Liver (tissue), 9 donors: ENCODE data around the gene PTK7. TPM values are rescaled to one million over a fixed set of nuclear protein-coding genes. Genes with fewer than 3 reads are reported as not detected.

Experiments
- DNase-seq: peaks from one replicate; pipeline ENCODE4 v3.0.0-alpha.2; 2017; ENCODE audit warnings: low spot score
- H3K27ac ChIP-seq, 2 donors: one replicate each; pipeline ENCODE4 v1.7.0; 2013; ENCODE audit warnings: inconsistent platforms in 2 of 2, low read length in 2 of 2, control low read depth in 1 of 2, low read depth in 1 of 2, mild to moderate bottlenecking in 1 of 2
- H3K27me3 ChIP-seq, 4 donors: one replicate each; pipeline versions ENCODE4 v1.6.1 to v1.7.0; 2013; ENCODE audit warnings: low read length in 3 of 4, inconsistent platforms in 1 of 4, mild to moderate bottlenecking in 1 of 4, moderate library complexity in 1 of 4; ENCODE audit not compliant: control insufficient read depth in 4 of 4, insufficient read depth in 4 of 4
- H3K36me3 ChIP-seq, 4 donors: one replicate each; pipeline versions ENCODE4 v1.6.1 to v1.7.0; 2013; ENCODE audit warnings: low read length in 3 of 4, mild to moderate bottlenecking in 3 of 4, low read depth in 1 of 4, moderate library complexity in 1 of 4; ENCODE audit not compliant: control insufficient read depth in 4 of 4, insufficient read depth in 3 of 4
- H3K4me1 ChIP-seq, 4 donors: one replicate each; pipeline versions ENCODE4 v1.6.1 to v1.7.0; 2013; ENCODE audit warnings: low read length in 3 of 4, mild to moderate bottlenecking in 3 of 4, moderate library complexity in 1 of 4; ENCODE audit not compliant: control insufficient read depth in 4 of 4, insufficient read depth in 4 of 4
- H3K4me3 ChIP-seq, 3 donors: one replicate each; pipeline versions ENCODE4 v1.6.1 to v1.7.0; 2013; ENCODE audit warnings: low read length in 3 of 3, control low read depth in 1 of 3, low read depth in 1 of 3, mild to moderate bottlenecking in 1 of 3
- H3K9ac ChIP-seq, 2 donors: one replicate each; pipeline ENCODE4 v1.7.0; 2013; ENCODE audit warnings: low read length in 2 of 2, mild to moderate bottlenecking in 2 of 2, moderate library complexity in 2 of 2, control low read depth in 1 of 2, low read depth in 1 of 2
- H3K9me3 ChIP-seq, 4 donors: one replicate each; pipeline versions ENCODE4 v1.6.1 to v1.7.0; 2013; ENCODE audit warnings: low read length in 3 of 4; ENCODE audit not compliant: control insufficient read depth in 4 of 4
- FOXA1 ChIP-seq: IDR thresholded peaks from 2 replicates; pipeline ENCODE4 v1.6.1; 2016; ENCODE audit warnings: antibody characterized with exemption
- FOXA2 ChIP-seq: IDR thresholded peaks from 2 replicates; pipeline ENCODE4 v1.6.1; 2016; ENCODE audit warnings: antibody characterized with exemption
- GABPA ChIP-seq, 2 donors: IDR thresholded peaks in 1 of 2; conservative IDR thresholded peaks in 1 of 2; 2 replicates each; pipeline ENCODE4 v1.6.1; 2016; ENCODE audit warnings: antibody characterized with exemption in 2 of 2, mild to moderate bottlenecking in 1 of 2, moderate library complexity in 1 of 2
- HNF4G ChIP-seq: IDR thresholded peaks from 2 replicates; pipeline ENCODE4 v1.6.1; 2016; ENCODE audit warnings: antibody characterized with exemption
- JUND ChIP-seq, 2 donors: IDR thresholded peaks; 2 replicates each; pipeline ENCODE4 v1.6.1; 2016; ENCODE audit warnings: antibody characterized with exemption in 2 of 2
- NR2F2 ChIP-seq: IDR thresholded peaks from 2 replicates; pipeline ENCODE4 v1.6.1; 2016; ENCODE audit warnings: antibody characterized with exemption
- RAD21 ChIP-seq, 2 donors: IDR thresholded peaks; 2 replicates each; pipeline ENCODE4 v1.6.1; 2016; ENCODE audit warnings: antibody characterized with exemption in 2 of 2, mild to moderate bottlenecking in 2 of 2
- SP1 ChIP-seq: IDR thresholded peaks from 2 replicates; pipeline ENCODE4 v1.6.1; 2018; ENCODE audit warnings: antibody characterized with exemption, mild to moderate bottlenecking
- YY1 ChIP-seq: IDR thresholded peaks from 2 replicates; pipeline ENCODE4 v1.6.1; 2016; ENCODE audit warnings: antibody characterized with exemption, mild to moderate bottlenecking
- whole genome bisulfite sequencing: extraction: QIAGEN DNeasy Blood & Tissue Kit; methylation state at CpG from one replicate; pipeline ENCODE4 v1.1.7; 2013; 5-methylcytosine and 5-hydroxymethylcytosine counted together
- polyA plus RNA-seq, 2 donors: library from polyadenylated mRNA; stranded (reverse) in 1 of 2; unstranded in 1 of 2; fragments of 200-250 nt in 1 of 2; fragments of >200 nt in 1 of 2; fragmentation: Nextera tagmentation in 1 of 2; extraction: Ambion mirVana in 1 of 2; gene quantifications; one replicate each; pipeline versions ENCODE4 v1.2.1 to v1.2.3, GENCODE V29; 2013 to 2015
- total RNA-seq, 2 donors: library from RNA; depleted of rRNA; stranded (reverse); fragments of >200 nt; gene quantifications; one replicate each; pipeline ENCODE4 v1.2.3, GENCODE V29; 2014
- TF ChIP-seq, protein P1 (sequence below): IDR thresholded peaks from 2 replicates; pipeline ENCODE4 v1.6.1; 2016; ENCODE audit warnings: antibody characterized with exemption, mild to moderate bottlenecking
- TF ChIP-seq, protein P2 (sequence below): IDR thresholded peaks from 2 replicates; pipeline ENCODE4 v1.6.1; 2016; ENCODE audit warnings: antibody characterized with exemption
- TF ChIP-seq, protein P3 (sequence below): fragments of 150-350 bp; IDR thresholded peaks from 2 replicates; pipeline ENCODE4 v1.5.1; 2017; ENCODE audit warnings: improper control_type of control experiment, low read depth, low read length; ENCODE audit not compliant: missing input control
- donor health status: healthy.
- donor health status: healthy.
- donor health status: healthy.
- donor health status: healthy.
- donor health status: healthy.

PTK7 gene
- total and polyA plus RNA-seq, 4 donors, result 0.67 to 10.5 (median 1.3) TPM

DNA sequence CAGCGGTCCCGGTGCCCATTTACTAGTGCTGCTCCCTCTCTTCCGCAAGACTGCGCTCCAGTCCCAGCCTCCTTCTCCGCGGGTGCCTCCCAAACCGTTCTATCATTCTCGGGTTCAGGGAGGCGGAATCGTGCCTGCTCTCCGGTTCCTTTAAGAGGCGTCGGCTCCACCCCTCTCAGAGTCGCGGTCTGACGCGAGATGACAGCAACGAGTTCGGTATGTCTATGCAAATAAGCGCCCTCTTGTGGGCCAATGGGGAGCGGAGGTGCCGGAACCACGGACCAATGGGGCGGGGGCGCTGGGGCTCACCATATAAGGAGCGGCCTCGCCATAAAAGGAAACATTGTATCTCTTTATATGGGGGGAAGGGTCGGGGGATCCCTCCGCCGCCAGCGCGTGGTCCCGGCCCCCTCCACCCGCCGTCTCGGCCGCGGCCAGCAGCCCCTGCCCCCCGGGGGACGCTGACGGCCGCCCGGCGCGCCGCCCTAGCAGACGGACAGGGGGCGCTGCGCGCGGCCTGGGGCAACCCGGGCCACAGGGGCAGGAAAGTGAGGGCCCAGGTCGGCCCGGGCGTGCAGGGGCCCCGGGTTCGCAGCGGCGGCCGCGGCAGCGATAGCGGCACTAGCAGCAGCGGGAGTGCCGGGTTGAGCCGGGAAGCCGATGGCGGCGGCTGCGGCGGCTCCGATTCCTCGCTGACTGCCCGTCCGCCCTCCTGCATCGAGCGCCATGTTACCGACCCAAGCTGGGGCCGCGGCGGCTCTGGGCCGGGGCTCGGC lies 95.0 kb downstream of the PTK7 start, which contains the start of gene SRF (continued):
- TF ChIP-seq, protein P1, sequence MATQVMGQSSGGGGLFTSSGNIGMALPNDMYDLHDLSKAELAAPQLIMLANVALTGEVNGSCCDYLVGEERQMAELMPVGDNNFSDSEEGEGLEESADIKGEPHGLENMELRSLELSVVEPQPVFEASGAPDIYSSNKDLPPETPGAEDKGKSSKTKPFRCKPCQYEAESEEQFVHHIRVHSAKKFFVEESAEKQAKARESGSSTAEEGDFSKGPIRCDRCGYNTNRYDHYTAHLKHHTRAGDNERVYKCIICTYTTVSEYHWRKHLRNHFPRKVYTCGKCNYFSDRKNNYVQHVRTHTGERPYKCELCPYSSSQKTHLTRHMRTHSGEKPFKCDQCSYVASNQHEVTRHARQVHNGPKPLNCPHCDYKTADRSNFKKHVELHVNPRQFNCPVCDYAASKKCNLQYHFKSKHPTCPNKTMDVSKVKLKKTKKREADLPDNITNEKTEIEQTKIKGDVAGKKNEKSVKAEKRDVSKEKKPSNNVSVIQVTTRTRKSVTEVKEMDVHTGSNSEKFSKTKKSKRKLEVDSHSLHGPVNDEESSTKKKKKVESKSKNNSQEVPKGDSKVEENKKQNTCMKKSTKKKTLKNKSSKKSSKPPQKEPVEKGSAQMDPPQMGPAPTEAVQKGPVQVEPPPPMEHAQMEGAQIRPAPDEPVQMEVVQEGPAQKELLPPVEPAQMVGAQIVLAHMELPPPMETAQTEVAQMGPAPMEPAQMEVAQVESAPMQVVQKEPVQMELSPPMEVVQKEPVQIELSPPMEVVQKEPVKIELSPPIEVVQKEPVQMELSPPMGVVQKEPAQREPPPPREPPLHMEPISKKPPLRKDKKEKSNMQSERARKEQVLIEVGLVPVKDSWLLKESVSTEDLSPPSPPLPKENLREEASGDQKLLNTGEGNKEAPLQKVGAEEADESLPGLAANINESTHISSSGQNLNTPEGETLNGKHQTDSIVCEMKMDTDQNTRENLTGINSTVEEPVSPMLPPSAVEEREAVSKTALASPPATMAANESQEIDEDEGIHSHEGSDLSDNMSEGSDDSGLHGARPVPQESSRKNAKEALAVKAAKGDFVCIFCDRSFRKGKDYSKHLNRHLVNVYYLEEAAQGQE, result peak; percentile 95
- TF ChIP-seq HNF4G, result no peak
- peak in 1 of 2 donors; percentile 48 for TF ChIP-seq GABPA (IDR thresholded peaks at IDR 0.05 in 1 of 2, conservative IDR thresholded peaks at IDR 0.05 in 1 of 2)
- peak; percentile 79 for TF ChIP-seq SP1
- TF ChIP-seq FOXA1, result peak; percentile 70

DNA sequence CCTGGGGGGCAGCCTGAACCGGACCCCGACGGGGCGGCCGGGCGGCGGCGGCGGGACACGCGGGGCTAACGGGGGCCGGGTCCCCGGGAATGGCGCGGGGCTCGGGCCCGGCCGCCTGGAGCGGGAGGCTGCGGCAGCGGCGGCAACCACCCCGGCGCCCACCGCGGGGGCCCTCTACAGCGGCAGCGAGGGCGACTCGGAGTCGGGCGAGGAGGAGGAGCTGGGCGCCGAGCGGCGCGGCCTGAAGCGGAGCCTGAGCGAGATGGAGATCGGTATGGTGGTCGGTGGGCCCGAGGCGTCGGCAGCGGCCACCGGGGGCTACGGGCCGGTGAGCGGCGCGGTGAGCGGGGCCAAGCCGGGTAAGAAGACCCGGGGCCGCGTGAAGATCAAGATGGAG lies 95.6 kb downstream of the PTK7 start:
- peak overlapping the region; percentile 77 to 96 (median 92) for H3K4me3 ChIP-seq
- TF ChIP-seq YY1 (no peak), RAD21 (IDR thresholded peaks at IDR 0.05) (no peak), FOXA2 (no peak), SP1 (no peak), JUND (IDR thresholded peaks at IDR 0.05) (no peak), NR2F2 (no peak)
- TF ChIP-seq, protein P2, sequence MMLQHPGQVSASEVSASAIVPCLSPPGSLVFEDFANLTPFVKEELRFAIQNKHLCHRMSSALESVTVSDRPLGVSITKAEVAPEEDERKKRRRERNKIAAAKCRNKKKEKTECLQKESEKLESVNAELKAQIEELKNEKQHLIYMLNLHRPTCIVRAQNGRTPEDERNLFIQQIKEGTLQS, result no peak
- TF ChIP-seq, protein P1, result no peak
- TF ChIP-seq, protein P3, sequence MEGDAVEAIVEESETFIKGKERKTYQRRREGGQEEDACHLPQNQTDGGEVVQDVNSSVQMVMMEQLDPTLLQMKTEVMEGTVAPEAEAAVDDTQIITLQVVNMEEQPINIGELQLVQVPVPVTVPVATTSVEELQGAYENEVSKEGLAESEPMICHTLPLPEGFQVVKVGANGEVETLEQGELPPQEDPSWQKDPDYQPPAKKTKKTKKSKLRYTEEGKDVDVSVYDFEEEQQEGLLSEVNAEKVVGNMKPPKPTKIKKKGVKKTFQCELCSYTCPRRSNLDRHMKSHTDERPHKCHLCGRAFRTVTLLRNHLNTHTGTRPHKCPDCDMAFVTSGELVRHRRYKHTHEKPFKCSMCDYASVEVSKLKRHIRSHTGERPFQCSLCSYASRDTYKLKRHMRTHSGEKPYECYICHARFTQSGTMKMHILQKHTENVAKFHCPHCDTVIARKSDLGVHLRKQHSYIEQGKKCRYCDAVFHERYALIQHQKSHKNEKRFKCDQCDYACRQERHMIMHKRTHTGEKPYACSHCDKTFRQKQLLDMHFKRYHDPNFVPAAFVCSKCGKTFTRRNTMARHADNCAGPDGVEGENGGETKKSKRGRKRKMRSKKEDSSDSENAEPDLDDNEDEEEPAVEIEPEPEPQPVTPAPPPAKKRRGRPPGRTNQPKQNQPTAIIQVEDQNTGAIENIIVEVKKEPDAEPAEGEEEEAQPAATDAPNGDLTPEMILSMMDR, result no peak
- no peaks in the 10 kb centered on the region for H3K27me3 ChIP-seq
- peaks cover 4 to 17% (median 15%) of the 10 kb centered on the region in 4 donors for H3K36me3 ChIP-seq
- H3K4me1 ChIP-seq, result peaks cover 5 to 33% (median 20%) of the 10 kb centered on the region in 4 donors
- H3K9me3 ChIP-seq, result no peaks in the 10 kb centered on the region
- H3K27ac ChIP-seq, result peak overlapping the region; percentile 90 to 91
- H3K9ac ChIP-seq, result peak overlapping the region; percentile 5 to 82
- under 1% methylated on average over 57 of the region's 57 CpGs for WGBS
- DNase-seq, result no peak
